Liver (tissue), 5 donors: Measurements from ENCODE around the gene CERS4. TPM values are rescaled to one million over a fixed set of nuclear protein-coding genes. Genes with fewer than 3 reads are reported as not detected.

Experiments
- FOXA2 ChIP-seq: IDR thresholded peaks from 2 replicates; pipeline ENCODE4 v1.6.1; 2016; ENCODE audit warnings: antibody characterized with exemption
- GABPA ChIP-seq, 2 donors: IDR thresholded peaks in 1 of 2; conservative IDR thresholded peaks in 1 of 2; 2 replicates each; pipeline ENCODE4 v1.6.1; 2016; ENCODE audit warnings: antibody characterized with exemption in 2 of 2, mild to moderate bottlenecking in 1 of 2, moderate library complexity in 1 of 2
- SP1 ChIP-seq: IDR thresholded peaks from 2 replicates; pipeline ENCODE4 v1.6.1; 2018; ENCODE audit warnings: antibody characterized with exemption, mild to moderate bottlenecking
- polyA plus RNA-seq, 2 donors: library from polyadenylated mRNA; stranded (reverse) in 1 of 2; unstranded in 1 of 2; fragments of 200-250 nt in 1 of 2; fragments of >200 nt in 1 of 2; fragmentation: Nextera tagmentation in 1 of 2; extraction: Ambion mirVana in 1 of 2; gene quantifications; one replicate each; pipeline versions ENCODE4 v1.2.1 to v1.2.3, GENCODE V29; 2013 to 2015
- total RNA-seq, 2 donors: library from RNA; depleted of rRNA; stranded (reverse); fragments of >200 nt; gene quantifications; one replicate each; pipeline ENCODE4 v1.2.3, GENCODE V29; 2014
- donor health status: healthy.
- donor health status: healthy.
- donor health status: healthy.

Gene CERS4
- total and polyA plus RNA-seq, 4 donors: 42.7 to 65.1 (median 56.4) TPM

GRCh38 chr19:8311461-8312260, 102.5 kb downstream of the CERS4 start (continued):
- TF ChIP-seq GABPA (IDR thresholded peaks at IDR 0.05 in 1 of 2, conservative IDR thresholded peaks at IDR 0.05 in 1 of 2): no peak
- TF ChIP-seq FOXA2: no peak
- no peak for TF ChIP-seq SP1

Other genes starting within 250 kb of the CERS4 start
- gene ELAVL1, start 203.7 kb upstream of the CERS4 start, total RNA-seq: 10 to 100 TPM; 21.2 to 33.7 TPM
- 10 to 100 TPM; 14.4 to 17.0 TPM for gene ELAVL1, start 203.7 kb upstream of the CERS4 start, polyA plus RNA-seq
- not detected for gene CCL25, start 156.6 kb upstream of the CERS4 start, total RNA-seq
- gene CCL25, start 156.6 kb upstream of the CERS4 start, polyA plus RNA-seq: not detected
- under 1 TPM; under 0.01 to 0.61 TPM for gene FBN3, start 59.8 kb upstream of the CERS4 start, total RNA-seq
- gene FBN3, start 59.8 kb upstream of the CERS4 start, polyA plus RNA-seq: under 1 TPM in 1 of 2 donors, not detected in 1; 0.08 TPM
- gene CD320, start 99.0 kb downstream of the CERS4 start, total RNA-seq: 10 to 100 TPM in 1 of 2 donors, 1 to 10 TPM in 1; 6.7 to 10.9 TPM
- 10 to 100 TPM; 14.3 to 18.0 TPM for gene CD320, start 99.0 kb downstream of the CERS4 start, polyA plus RNA-seq
- gene NDUFA7, start 112.0 kb downstream of the CERS4 start, total RNA-seq: 10 to 100 TPM; 19.6 to 26.1 TPM
- 100 to 1,000 TPM in 1 of 2 donors, 10 to 100 TPM in 1; 85.2 to 101 TPM for gene NDUFA7, start 112.0 kb downstream of the CERS4 start, polyA plus RNA-seq
- 100 to 1,000 TPM in 1 of 2 donors, 10 to 100 TPM in 1; 74.7 to 205 TPM for gene RPS28, start 112.1 kb downstream of the CERS4 start, total RNA-seq
- gene RPS28, start 112.1 kb downstream of the CERS4 start, polyA plus RNA-seq: 100 to 1,000 TPM; 324 to 467 TPM
- gene KANK3, start 133.9 kb downstream of the CERS4 start, total RNA-seq: 1 to 10 TPM; 3.3 to 4.5 TPM
- 1 to 10 TPM in 1 of 2 donors, under 1 TPM in 1; 0.44 to 3.6 TPM for gene KANK3, start 133.9 kb downstream of the CERS4 start, polyA plus RNA-seq
- gene ANGPTL4, start 154.8 kb downstream of the CERS4 start, total RNA-seq: 100 to 1,000 TPM in 1 of 2 donors, under 1 TPM in 1; 0.65 to 144 TPM
- gene ANGPTL4, start 154.8 kb downstream of the CERS4 start, polyA plus RNA-seq: 100 to 1,000 TPM in 1 of 2 donors, 10 to 100 TPM in 1; 25.2 to 118 TPM
- 10 to 100 TPM; 31.9 to 91.2 TPM for gene RAB11B, start 181.0 kb downstream of the CERS4 start, total RNA-seq
- gene RAB11B, start 181.0 kb downstream of the CERS4 start, polyA plus RNA-seq: 10 to 100 TPM; 27.3 to 58.1 TPM
- 10 to 100 TPM; 78.6 to 89.5 TPM for gene MARCHF2, start 203.9 kb downstream of the CERS4 start, total RNA-seq
- gene MARCHF2, start 203.9 kb downstream of the CERS4 start, polyA plus RNA-seq: 10 to 100 TPM; 21.6 to 39.1 TPM
- gene HNRNPM, start 235.6 kb downstream of the CERS4 start, total RNA-seq: 10 to 100 TPM; 66.3 to 75.1 TPM
- gene HNRNPM, start 235.6 kb downstream of the CERS4 start, polyA plus RNA-seq: 10 to 100 TPM; 39.4 to 86.9 TPM